Measurements from ENCODE around the gene IL19. TPM values are rescaled to one million over a fixed set of nuclear protein-coding genes. Genes with fewer than 3 reads are reported as not detected.
"Not testable (repeated sequence)": the region's sequence is repeated elsewhere in the genome, so short reads cannot be mapped to it uniquely, and the experiment has no call there.

Gene IL19
- polyA plus RNA-seq, 3 donors from 2014 or later, result not detected

GRCh38 chr1:206751891-206752290 lies 18.7 kb upstream of the IL19 start:
- H3K27me3 Mint-ChIP-seq (ENCODE audit: low read depth in 3 of 3), result peaks cover 3 to 15% (median 5%) of the 10 kb centered on the region in 3 donors
- H3K27ac Mint-ChIP-seq, result no peak overlapping the region
- H3K36me3 Mint-ChIP-seq, result peaks cover 0 to 6% (median 5%) of the 10 kb centered on the region in 3 donors
- H3K4me3 Mint-ChIP-seq, result no peak overlapping the region
- peaks cover 0 to 3% of the 10 kb centered on the region in 2 donors for H3K4me1 Mint-ChIP-seq
- H3K9me3 Mint-ChIP-seq, result no peaks in the 10 kb centered on the region
- DNase-seq, result no peak

- Mint-ChIP-seq H3K9me3 (no peaks in the 10 kb centered on the region), H3K27ac (no peak overlapping the region), H3K36me3 (peaks cover 0 to 6% (median 5%) of the 10 kb centered on the region in 3 donors), H3K27me3 (ENCODE audit: low read depth in 3 of 3) (peaks cover 3 to 15% (median 5%) of the 10 kb centered on the region in 3 donors), H3K4me1 (peaks cover 0 to 3% of the 10 kb centered on the region in 2 donors), H3K4me3 (no peak overlapping the region)
- DNase-seq, result no peak
Measured at GRCh38 chr1:206752481-206752880, 18.1 kb upstream of the IL19 start.

- Mint-ChIP-seq H3K36me3 (peaks cover 0 to 6% (median 5%) of the 10 kb centered on the region in 3 donors), H3K9me3 (no peaks in the 10 kb centered on the region), H3K4me3 (no peak overlapping the region), H3K27me3 (ENCODE audit: low read depth in 3 of 3) (peaks cover 3 to 15% (median 5%) of the 10 kb centered on the region in 3 donors), H3K4me1 (peaks cover 0 to 3% of the 10 kb centered on the region in 2 donors), H3K27ac (no peak overlapping the region)
- no peak for DNase-seq
Measured at GRCh38 chr1:206753141-206753540, 17.4 kb upstream of the IL19 start.

GRCh38 chr1:206754011-206754410 lies 16.6 kb upstream of the IL19 start:
- H3K4me1 Mint-ChIP-seq, result peaks cover 0 to 3% of the 10 kb centered on the region in 2 donors
- no peak for DNase-seq
- H3K27me3 Mint-ChIP-seq (ENCODE audit: low read depth in 3 of 3), result peaks cover 3 to 12% (median 3%) of the 10 kb centered on the region in 3 donors
- no peak overlapping the region for H3K4me3 Mint-ChIP-seq
- H3K36me3 Mint-ChIP-seq, result peaks cover 0 to 6% (median 5%) of the 10 kb centered on the region in 3 donors
- H3K9me3 Mint-ChIP-seq, result no peaks in the 10 kb centered on the region
- no peak overlapping the region for H3K27ac Mint-ChIP-seq

GRCh38 chr1:206757524-206758266 lies 12.9 kb upstream of the IL19 start:
- H3K4me3 Mint-ChIP-seq, result no peak overlapping the region
- H3K27ac Mint-ChIP-seq, result no peak overlapping the region
- peak in 1 of 3 donors; percentile 45 for DNase-seq
- H3K27me3 Mint-ChIP-seq (ENCODE audit: low read depth in 3 of 3), result peaks cover 2 to 4% (median 3%) of the 10 kb centered on the region in 3 donors
- peaks cover 0 to 6% (median 5%) of the 10 kb centered on the region in 3 donors for H3K36me3 Mint-ChIP-seq
- peaks cover 0 to 3% of the 10 kb centered on the region in 2 donors for H3K4me1 Mint-ChIP-seq
- no peaks in the 10 kb centered on the region for H3K9me3 Mint-ChIP-seq

GRCh38 chr1:206760590-206760989 lies 10.0 kb upstream of the IL19 start:
- H3K36me3 Mint-ChIP-seq, result no peaks in the 10 kb centered on the region
- H3K27ac Mint-ChIP-seq, result no peak overlapping the region
- H3K4me3 Mint-ChIP-seq, result no peak overlapping the region
- H3K27me3 Mint-ChIP-seq (ENCODE audit: low read depth in 3 of 3), result peaks cover 2 to 10% (median 6%) of the 10 kb centered on the region in 3 donors
- peaks cover 4% of the 10 kb centered on the region in 2 donors for H3K4me1 Mint-ChIP-seq
- DNase-seq, result no peak
- H3K9me3 Mint-ChIP-seq, result no peaks in the 10 kb centered on the region

- no peak overlapping the region for H3K4me3 Mint-ChIP-seq
Measured at GRCh38 chr1:206761159-206761768, 9.3 kb upstream of the IL19 start.

GRCh38 chr1:206762741-206763364 lies 7.7 kb upstream of the IL19 start:
- DNase-seq, H3K4me3 Mint-ChIP-seq, H3K36me3 Mint-ChIP-seq, H3K27ac Mint-ChIP-seq, H3K9me3 Mint-ChIP-seq: not testable (repeated sequence)
- H3K27me3 Mint-ChIP-seq (ENCODE audit: low read depth in 3 of 3), result peaks cover 8 to 12% (median 9%) of the 10 kb centered on the region in 3 donors
- H3K4me1 Mint-ChIP-seq, result peaks cover 19 to 26% of the 10 kb centered on the region in 2 donors

More at GRCh38 chr1:206761159-206761768, 9.3 kb upstream of the IL19 start:
- Mint-ChIP-seq H3K4me1 (peaks cover 10 to 11% of the 10 kb centered on the region in 2 donors), H3K9me3 (no peaks in the 10 kb centered on the region), H3K27me3 (ENCODE audit: low read depth in 3 of 3) (peaks cover 3 to 11% (median 6%) of the 10 kb centered on the region in 3 donors), H3K27ac (no peak overlapping the region), H3K36me3 (no peaks in the 10 kb centered on the region)
- no peak for DNase-seq

- not testable (repeated sequence) for H3K9me3 Mint-ChIP-seq, H3K36me3 Mint-ChIP-seq, DNase-seq
- H3K4me3 Mint-ChIP-seq, result peak overlapping the region in 4 of 5 donors; percentile 69 to 85 (median 76)
- peaks cover 47 to 55% of the 10 kb centered on the region in 2 donors for H3K4me1 Mint-ChIP-seq
- peak overlapping the region in 4 of 6 donors; percentile 55 to 91 (median 76) for H3K27ac Mint-ChIP-seq
- H3K27me3 Mint-ChIP-seq (ENCODE audit: low read depth in 3 of 3), result peaks cover 8 to 12% (median 12%) of the 10 kb centered on the region in 3 donors
Measured at GRCh38 chr1:206765771-206766170, 4.8 kb upstream of the IL19 start.

GRCh38 chr1:206766251-206766856 lies 4.2 kb upstream of the IL19 start:
- H3K36me3 Mint-ChIP-seq, result no peaks in the 10 kb centered on the region
- H3K27me3 Mint-ChIP-seq (ENCODE audit: low read depth in 3 of 3), result peaks cover 8 to 12% (median 10%) of the 10 kb centered on the region in 3 donors
- DNase-seq, result peak; percentile 73 to 75 (median 75)
- H3K9me3 Mint-ChIP-seq, result no peaks in the 10 kb centered on the region
- H3K4me3 Mint-ChIP-seq, result peak overlapping the region; percentile 69 to 85 (median 75)
- peaks cover 52 to 61% of the 10 kb centered on the region in 2 donors for H3K4me1 Mint-ChIP-seq
- H3K27ac Mint-ChIP-seq, result peak overlapping the region; percentile 7 to 91 (median 76)

GRCh38 chr1:206768472-206769303 lies 1.9 kb upstream of the IL19 start:
- Mint-ChIP-seq H3K4me3 (peak overlapping the region; percentile 66 to 82 (median 70)), H3K27ac (peak overlapping the region; percentile 28 to 90 (median 80)), H3K9me3 (no peaks in the 10 kb centered on the region), H3K4me1 (peaks cover 65 to 77% of the 10 kb centered on the region in 2 donors), H3K36me3 (no peaks in the 10 kb centered on the region), H3K27me3 (ENCODE audit: low read depth in 3 of 3) (peaks cover 8 to 12% (median 9%) of the 10 kb centered on the region in 3 donors)
- DNase-seq, result no peak

- Mint-ChIP-seq H3K27me3 (ENCODE audit: low read depth in 3 of 3) (peaks cover 5 to 11% (median 8%) of the 10 kb centered on the region in 3 donors), H3K36me3 (no peaks in the 10 kb centered on the region), H3K4me1 (peaks cover 67 to 77% of the 10 kb centered on the region in 2 donors), H3K4me3 (peak overlapping the region; percentile 66 to 82 (median 70)), H3K27ac (peak overlapping the region; percentile 28 to 90 (median 80)), H3K9me3 (no peaks in the 10 kb centered on the region)
- peak; percentile 70 to 78 (median 70) for DNase-seq
Measured at GRCh38 chr1:206769304-206769731, 1.3 kb upstream of the IL19 start.

- H3K9me3 Mint-ChIP-seq, result no peaks in the 10 kb centered on the region
- DNase-seq, result no peak
- peaks cover 59 to 66% of the 10 kb centered on the region in 2 donors for H3K4me1 Mint-ChIP-seq
- H3K27me3 Mint-ChIP-seq (ENCODE audit: low read depth in 3 of 3), result peaks cover 1 to 6% (median 5%) of the 10 kb centered on the region in 3 donors
- no peak overlapping the region for H3K4me3 Mint-ChIP-seq
- H3K36me3 Mint-ChIP-seq, result no peaks in the 10 kb centered on the region
- peak overlapping the region in 1 of 6 donors; percentile 12 for H3K27ac Mint-ChIP-seq
Measured at GRCh38 chr1:206771338-206771692, 742 bp downstream of the IL19 start.

Data from immature natural killer cell (primary cell).